ENCODE data around the gene RPS23.

DNA sequence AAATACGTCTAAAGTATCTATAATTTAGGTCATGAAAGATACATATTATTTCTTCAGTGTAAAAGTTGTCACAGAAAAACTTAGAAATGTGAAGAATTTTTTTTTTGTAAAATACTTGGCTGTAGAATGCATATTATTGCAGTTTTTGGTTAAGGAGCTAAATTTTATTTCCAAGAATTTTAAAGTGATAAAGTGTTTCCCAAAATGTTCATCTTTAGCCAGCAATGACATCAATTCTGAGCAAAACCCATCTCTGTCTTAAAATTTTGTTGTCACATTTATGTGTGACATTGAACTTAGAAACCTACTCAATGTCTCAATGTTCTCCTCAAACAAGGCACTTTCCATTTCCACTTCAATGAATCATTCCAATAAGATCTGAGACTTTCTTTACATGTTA lies 47.8 kb upstream of the RPS23 start:
- TF ChIP-seq, protein P1, sequence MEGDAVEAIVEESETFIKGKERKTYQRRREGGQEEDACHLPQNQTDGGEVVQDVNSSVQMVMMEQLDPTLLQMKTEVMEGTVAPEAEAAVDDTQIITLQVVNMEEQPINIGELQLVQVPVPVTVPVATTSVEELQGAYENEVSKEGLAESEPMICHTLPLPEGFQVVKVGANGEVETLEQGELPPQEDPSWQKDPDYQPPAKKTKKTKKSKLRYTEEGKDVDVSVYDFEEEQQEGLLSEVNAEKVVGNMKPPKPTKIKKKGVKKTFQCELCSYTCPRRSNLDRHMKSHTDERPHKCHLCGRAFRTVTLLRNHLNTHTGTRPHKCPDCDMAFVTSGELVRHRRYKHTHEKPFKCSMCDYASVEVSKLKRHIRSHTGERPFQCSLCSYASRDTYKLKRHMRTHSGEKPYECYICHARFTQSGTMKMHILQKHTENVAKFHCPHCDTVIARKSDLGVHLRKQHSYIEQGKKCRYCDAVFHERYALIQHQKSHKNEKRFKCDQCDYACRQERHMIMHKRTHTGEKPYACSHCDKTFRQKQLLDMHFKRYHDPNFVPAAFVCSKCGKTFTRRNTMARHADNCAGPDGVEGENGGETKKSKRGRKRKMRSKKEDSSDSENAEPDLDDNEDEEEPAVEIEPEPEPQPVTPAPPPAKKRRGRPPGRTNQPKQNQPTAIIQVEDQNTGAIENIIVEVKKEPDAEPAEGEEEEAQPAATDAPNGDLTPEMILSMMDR (IDR thresholded peaks at IDR 0.05): no peak
- no peak for TF ChIP-seq POLR2A (IDR thresholded peaks at IDR 0.05)
